GM21529 (cell line): ENCODE measurements around the gene OR2T35.
"Not testable (repeated sequence)": the region's sequence is repeated elsewhere in the genome, so short reads cannot be mapped to it uniquely, and the experiment has no call there.

Source experiments
- ATAC-seq: cut with Tn5 transposase; IDR thresholded peaks from one replicate; pipeline ENCODE4 v1.9.1; 2021; ENCODE audit not compliant: unreplicated experiment

The OR2T35 gene

GRCh38 chr1:248645178-248645577, at the start of gene OR2T35:
OR2T35 (minus strand) TSS chr1:248645278; CDS start chr1:248639258, 6,020 bp downstream.
- ATAC-seq: not testable (repeated sequence)

GRCh38 chr1:248691567-248692155, 46.6 kb upstream of the OR2T35 start:
- no peak for ATAC-seq

GRCh38 chr1:248688527-248689298, 43.6 kb upstream of the OR2T35 start:
- ATAC-seq: peak; percentile 69

GRCh38 chr1:248686815-248687214, 41.7 kb upstream of the OR2T35 start:
- peak; percentile 73 for ATAC-seq

- ATAC-seq: no peak
Observed at GRCh38 chr1:248681651-248682050, 36.6 kb upstream of the OR2T35 start.

- ATAC-seq: no peak
Observed at GRCh38 chr1:248670003-248670402, 24.9 kb upstream of the OR2T35 start.

- ATAC-seq: peak; percentile 98
Observed at GRCh38 chr1:248663453-248664328, 18.6 kb upstream of the OR2T35 start.

GRCh38 chr1:248656797-248657196, 11.7 kb upstream of the OR2T35 start:
- ATAC-seq: peak; percentile 75

- ATAC-seq: peak; percentile 60
Observed at GRCh38 chr1:248655354-248655753, 10.3 kb upstream of the OR2T35 start, which contains the start of gene OR2T27. OR2T27 (minus strand) TSS chr1:248655528; CDS start chr1:248650884, 4,644 bp downstream.

GRCh38 chr1:248648770-248649536, 3.9 kb upstream of the OR2T35 start:
- ATAC-seq: not testable (repeated sequence)

- peak; percentile 67 for ATAC-seq
Observed at GRCh38 chr1:248642971-248643651, 2.0 kb downstream of the OR2T35 start.

- not testable (repeated sequence) for ATAC-seq
Observed at GRCh38 chr1:248641583-248641982, 3.5 kb downstream of the OR2T35 start.

- peak; percentile 37 for ATAC-seq
Observed at GRCh38 chr1:248640906-248641305, 4.2 kb downstream of the OR2T35 start.

- ATAC-seq: peak; percentile 30
Observed at GRCh38 chr1:248639652-248640051, 5.4 kb downstream of the OR2T35 start.

- not testable (repeated sequence) for ATAC-seq
Observed at GRCh38 chr1:248636612-248637011, 8.5 kb downstream of the OR2T35 start.

- ATAC-seq: not testable (repeated sequence)
Observed at GRCh38 chr1:248634991-248635390, 10.1 kb downstream of the OR2T35 start, which contains the start of gene OR2T11. OR2T11 (minus strand) TSS chr1:248635091; CDS start chr1:248627128, 7,963 bp downstream.

GRCh38 chr1:248631354-248632008, 13.6 kb downstream of the OR2T35 start:
- no peak for ATAC-seq

- no peak for ATAC-seq
Observed at GRCh38 chr1:248630551-248630950, 14.5 kb downstream of the OR2T35 start.
